ENCODE results near the gene TRPC6. TPM values are rescaled to one million over a fixed set of nuclear protein-coding genes. Genes with fewer than 3 reads are reported as not detected.

Gene TRPC6
- 1.5 TPM for total RNA-seq

GRCh38 chr11:101583251-101584128 lies at the start of gene TRPC6:
TRPC6 (minus strand) TSS chr11:101584007; CDS start chr11:101583503, 504 bp downstream.
- peak; percentile 29 for DNase-seq (ENCODE audit: low spot score)

- no peak for DNase-seq (ENCODE audit: low spot score)
These were observed 36.2 kb upstream of the TRPC6 start for GRCh38 chr11:101620026-101620425.

- DNase-seq (ENCODE audit: low spot score), result no peak
These were observed 34.9 kb upstream of the TRPC6 start for GRCh38 chr11:101618709-101619108.

- no peak for DNase-seq (ENCODE audit: low spot score)
These were observed 34.0 kb upstream of the TRPC6 start for GRCh38 chr11:101617735-101618332.

- no peak for DNase-seq (ENCODE audit: low spot score)
These were observed 28.7 kb upstream of the TRPC6 start for GRCh38 chr11:101612481-101612880.

GRCh38 chr11:101600924-101601323 lies 17.1 kb upstream of the TRPC6 start:
- no peak for DNase-seq (ENCODE audit: low spot score)

GRCh38 chr11:101586965-101587364 lies 3.2 kb upstream of the TRPC6 start:
- no peak for DNase-seq (ENCODE audit: low spot score)

- no peak for DNase-seq (ENCODE audit: low spot score)
These were observed 848 bp upstream of the TRPC6 start for GRCh38 chr11:101584655-101585054.

- DNase-seq (ENCODE audit: low spot score), result no peak
These were observed 315 bp upstream of the TRPC6 start for GRCh38 chr11:101584129-101584515.

- no peak for DNase-seq (ENCODE audit: low spot score)
These were observed 887 bp downstream of the TRPC6 start for GRCh38 chr11:101582989-101583250.

- DNase-seq (ENCODE audit: low spot score), result no peak
These were observed 1.4 kb downstream of the TRPC6 start for GRCh38 chr11:101582236-101582988.

- DNase-seq (ENCODE audit: low spot score), result no peak
These were observed 6.3 kb downstream of the TRPC6 start for GRCh38 chr11:101577461-101577860.

- no peak for DNase-seq (ENCODE audit: low spot score)
These were observed 7.4 kb downstream of the TRPC6 start for GRCh38 chr11:101576456-101576855.

GRCh38 chr11:101574886-101575285 lies 8.9 kb downstream of the TRPC6 start:
- DNase-seq (ENCODE audit: low spot score), result no peak

- DNase-seq (ENCODE audit: low spot score), result no peak
These were observed 16.7 kb downstream of the TRPC6 start for GRCh38 chr11:101567071-101567470.

GRCh38 chr11:101566626-101567025 lies 17.2 kb downstream of the TRPC6 start:
- DNase-seq (ENCODE audit: low spot score), result no peak

- no peak for DNase-seq (ENCODE audit: low spot score)
These were observed 20.6 kb downstream of the TRPC6 start for GRCh38 chr11:101563166-101563565.

- DNase-seq (ENCODE audit: low spot score), result no peak
These were observed 28.4 kb downstream of the TRPC6 start for GRCh38 chr11:101555366-101555765.

GRCh38 chr11:101553891-101554292 lies 29.9 kb downstream of the TRPC6 start:
- DNase-seq (ENCODE audit: low spot score), result no peak

- no peak for DNase-seq (ENCODE audit: low spot score)
These were observed 30.9 kb downstream of the TRPC6 start for GRCh38 chr11:101552888-101553287.

GRCh38 chr11:101528541-101528940 lies 55.3 kb downstream of the TRPC6 start:
- no peak for DNase-seq (ENCODE audit: low spot score)

GRCh38 chr11:101523634-101524260 lies 60.1 kb downstream of the TRPC6 start:
- no peak for DNase-seq (ENCODE audit: low spot score)

Measured in mucosa of gallbladder (tissue), 1 donor.